Stimulated activated CD4-positive, alpha-beta T cell treated with anti-CD3 and anti-CD28 coated beads, Interleukin-15, amount 100 ng/mL, for 48 hours (primary cell): ENCODE measurements around the gene VPS4B.
"Not testable (repeated sequence)": the region's sequence is repeated elsewhere in the genome, so short reads cannot be mapped to it uniquely, and the experiment has no call there.

Source experiments
- DNase-seq, 2 donors: peaks; one replicate each; pipeline ENCODE4 v3.0.0-alpha.2; 2020; ENCODE audit warnings: low read depth in 2 of 2

Gene VPS4B

GRCh38 chr18:63368611-63369010 lies 53.7 kb downstream of the VPS4B start:
- no peak for DNase-seq

GRCh38 chr18:63367053-63367953 lies 55.0 kb downstream of the VPS4B start, which contains the start of gene KDSR:
KDSR (minus strand) TSS chr18:63367206; CDS start chr18:63367118, 88 bp downstream.
- peak; percentile 69 to 79 for DNase-seq

DNA sequence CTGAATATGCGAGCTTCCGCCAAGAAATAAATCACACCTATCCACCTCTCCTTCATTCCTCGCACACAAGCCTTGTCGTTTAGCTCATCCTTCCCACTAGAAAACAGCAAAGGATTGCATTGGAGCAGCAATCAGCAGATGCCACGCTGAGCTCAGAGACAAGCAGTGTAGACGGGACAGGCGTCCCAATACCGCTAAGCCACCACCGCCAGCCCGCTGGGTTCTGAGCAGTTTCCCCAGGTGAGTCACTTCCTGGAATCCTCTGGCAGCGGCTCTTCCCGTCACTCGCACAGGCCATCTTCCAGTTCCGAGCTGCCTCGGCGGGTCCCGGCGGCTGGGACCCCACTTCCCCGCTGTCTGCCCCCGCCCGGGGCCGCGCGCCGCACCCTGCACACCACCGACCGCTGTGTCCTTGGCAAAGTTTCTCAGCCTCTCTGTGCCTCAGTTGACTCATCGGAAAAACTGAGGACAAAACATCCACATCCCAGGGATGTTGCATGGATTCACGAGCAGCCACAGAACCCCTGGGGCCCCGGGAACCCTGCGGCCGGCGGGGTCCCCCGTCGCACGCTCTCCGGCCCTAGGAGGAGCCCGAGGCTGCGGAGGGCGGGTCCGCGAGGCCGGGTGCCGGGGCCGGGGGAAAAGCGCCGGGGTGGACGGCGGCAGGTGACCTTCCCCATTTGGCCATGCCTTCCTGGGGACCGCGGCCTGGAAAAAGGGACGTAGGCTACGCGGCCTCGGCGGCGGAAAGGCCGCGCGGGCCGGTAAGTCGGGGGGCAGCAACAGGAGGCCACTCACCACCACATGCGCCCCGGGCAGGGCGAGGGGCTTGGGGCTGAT lies 55.8 kb downstream of the VPS4B start:
- peak; percentile 54 to 58 for DNase-seq

DNA sequence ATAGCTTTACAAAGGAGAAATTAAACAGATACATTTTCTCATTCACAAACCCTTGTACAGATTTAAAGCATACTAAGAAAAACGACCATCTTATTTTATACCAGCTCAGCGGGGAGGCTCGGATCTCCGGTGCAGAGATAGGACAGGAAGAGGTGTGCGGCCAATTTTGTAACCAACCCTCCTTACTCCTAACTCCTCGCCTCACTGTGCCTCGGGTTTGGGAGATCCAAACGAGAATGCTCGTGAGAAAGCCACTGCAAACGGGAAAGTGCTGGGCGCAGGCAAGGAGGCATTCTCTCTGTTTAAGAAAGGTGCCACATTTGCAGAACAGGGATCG lies 56.4 kb downstream of the VPS4B start:
- DNase-seq = no peak

- DNase-seq = no peak
Observed at GRCh38 chr18:63363951-63364350, 58.3 kb downstream of the VPS4B start.

- DNase-seq = not testable (repeated sequence)
Observed at GRCh38 chr18:63363420-63363819, 58.9 kb downstream of the VPS4B start.

DNA sequence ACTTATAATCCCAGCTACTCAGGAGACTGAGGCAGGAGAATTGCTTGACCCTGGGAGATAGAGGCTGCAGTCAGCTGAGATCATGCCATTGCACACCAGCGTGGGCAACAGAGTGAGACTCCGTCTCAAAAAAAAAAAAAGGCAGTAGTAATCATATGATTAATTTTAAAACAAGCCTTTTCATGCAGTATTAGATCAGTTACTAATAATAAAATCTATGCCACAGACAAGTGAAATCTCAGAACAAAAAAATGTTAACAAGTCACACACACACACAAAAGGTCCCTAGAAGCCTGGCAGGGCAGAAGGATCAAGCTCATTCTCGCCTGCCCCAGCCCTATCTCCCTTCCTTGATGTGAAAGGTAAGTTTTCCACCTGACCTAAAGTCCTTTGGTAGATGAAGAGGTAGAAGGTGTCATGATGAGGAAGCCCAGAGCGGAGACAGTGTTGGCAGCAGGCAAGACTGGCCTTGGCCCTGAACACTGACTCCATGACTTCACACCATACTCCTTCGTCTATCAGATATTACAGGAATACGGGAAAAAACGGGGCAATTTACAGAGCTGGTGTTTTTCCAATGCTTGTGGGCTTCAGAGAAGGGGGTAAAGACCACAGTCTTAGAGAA lies 65.9 kb downstream of the VPS4B start:
- no peak for DNase-seq

DNA sequence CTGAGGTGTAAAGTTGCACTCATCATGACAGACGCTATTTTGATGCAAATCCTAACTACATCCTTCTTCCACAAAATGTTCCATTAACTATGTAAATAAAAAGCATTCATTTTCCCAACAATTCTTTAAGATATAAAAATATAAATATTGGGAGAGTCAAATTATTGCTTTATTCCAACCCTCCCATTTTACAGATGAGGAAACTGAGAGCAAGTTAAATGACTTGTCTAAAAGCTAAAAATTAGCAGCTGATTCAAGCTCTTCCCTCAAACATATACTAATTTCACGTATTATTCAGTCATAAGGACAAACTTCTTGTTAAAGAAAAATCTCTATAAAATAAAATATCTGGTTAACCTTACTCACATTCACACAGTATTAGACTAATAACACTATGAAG lies 72.0 kb downstream of the VPS4B start:
- no peak for DNase-seq

GRCh38 chr18:63348508-63349136 lies 73.7 kb downstream of the VPS4B start:
- no peak for DNase-seq

DNA sequence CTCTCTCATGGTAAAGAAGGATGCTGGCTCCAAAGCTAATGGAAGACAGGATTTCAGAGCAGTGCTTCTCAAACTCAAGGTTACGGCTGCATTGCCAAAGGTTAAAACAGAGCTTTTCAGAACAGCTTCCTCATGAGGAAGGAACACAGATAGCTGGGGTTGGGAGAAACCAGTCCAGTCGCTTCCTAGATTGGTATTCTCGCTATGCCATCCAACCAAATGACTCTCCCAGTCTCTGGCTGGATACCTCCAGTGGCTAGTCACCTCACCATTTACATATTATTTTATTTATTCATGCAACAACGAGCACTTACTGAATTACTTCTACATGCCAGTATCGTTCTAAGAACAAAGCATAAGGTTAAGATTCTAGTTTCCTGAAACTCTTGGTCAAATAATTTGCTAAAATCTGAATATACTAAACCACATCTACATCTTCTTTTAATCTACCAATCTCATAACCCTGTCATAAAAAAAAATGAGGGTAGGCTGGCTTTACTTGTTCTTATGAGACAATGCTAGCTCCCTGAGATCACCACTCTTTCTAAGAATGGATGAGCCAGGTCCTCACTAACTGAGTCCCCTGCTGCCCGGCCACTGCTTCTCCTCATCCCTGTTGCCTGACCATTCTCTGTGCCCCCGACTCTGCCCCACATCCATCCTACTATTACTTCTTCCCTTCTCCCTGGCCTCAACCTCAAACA lies 75.6 kb downstream of the VPS4B start:
- no peak for DNase-seq

- no peak for DNase-seq
Observed at GRCh38 chr18:63346031-63346430, 76.2 kb downstream of the VPS4B start.

- no peak for DNase-seq
Observed at GRCh38 chr18:63344918-63345317, 77.4 kb downstream of the VPS4B start.

GRCh38 chr18:63344263-63344662 lies 78.0 kb downstream of the VPS4B start:
- DNase-seq = no peak

DNA sequence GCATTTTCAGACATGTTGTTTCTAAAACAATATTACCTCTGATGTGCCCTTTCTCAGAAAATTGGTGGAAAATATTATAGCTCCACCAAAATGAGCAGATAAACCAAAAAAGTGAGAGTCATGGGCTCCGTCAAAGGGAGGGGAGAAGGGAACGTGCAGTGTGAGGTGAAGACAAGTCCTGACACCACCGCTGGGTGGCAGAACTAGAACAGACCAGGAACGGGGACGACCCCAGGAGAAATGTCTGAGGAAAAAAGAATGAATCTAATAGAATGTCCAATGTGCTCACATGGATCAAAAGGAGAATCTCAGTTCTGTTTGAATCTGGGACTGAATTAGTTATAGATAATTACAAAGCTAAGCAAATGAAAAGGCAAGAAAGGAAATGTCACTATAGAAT lies 80.1 kb downstream of the VPS4B start:
- DNase-seq = no peak

GRCh38 chr18:63339920-63340484 lies 82.3 kb downstream of the VPS4B start:
- DNase-seq = no peak
